Measurements from ENCODE around the gene COIL. TPM values are rescaled to one million over a fixed set of nuclear protein-coding genes. Genes with fewer than 3 reads are reported as not detected.
A peak's percentile ranks its signal among the peaks of the same experiment; 100 is the strongest.

COIL gene
- total and polyA plus RNA-seq, 2 of the 13 experiments (the other 11 are each of a cell fraction or from before 2014, with no cell fraction given): 8.1 to 29.4 TPM

- no peak for TF ChIP-seq ZNF138 (CRISPR knock-in tag; IDR thresholded peaks at IDR 0.05; ENCODE audit: low read depth)
- TF ChIP-seq RFXANK (CRISPR knock-in tag; IDR thresholded peaks at IDR 0.05): no peak
- TF ChIP-seq ZNF318 (CRISPR knock-in tag; IDR thresholded peaks at IDR 0.05): no peak
- TF ChIP-seq SOX13 (IDR thresholded peaks at IDR 0.05): no peak
- no peak for TF ChIP-seq SOX13 (CRISPR knock-in tag; conservative IDR thresholded peaks at IDR 0.05 in 1 of 2, IDR thresholded peaks at IDR 0.05 in 1 of 2)
- TF ChIP-seq PHF20 (CRISPR knock-in tag; IDR thresholded peaks at IDR 0.05): no peak
- no peak for TF ChIP-seq RELA (CRISPR knock-in tag; IDR thresholded peaks at IDR 0.05)
- TF ChIP-seq ZNF841 (CRISPR knock-in tag; IDR thresholded peaks at IDR 0.05; ENCODE audit: borderline replicate concordance): no peak
- TF ChIP-seq EEA1 (CRISPR knock-in tag; IDR thresholded peaks at IDR 0.05; ENCODE audit: borderline replicate concordance): no peak
- no peak for TF ChIP-seq ZNF614 (CRISPR knock-in tag; IDR thresholded peaks at IDR 0.05; ENCODE audit: borderline replicate concordance)
- 0 out of 2 replicates have a peak, but pooled peaks have one; percentile 56 for TF ChIP-seq ZNF234 (CRISPR knock-in tag; conservative IDR thresholded peaks at IDR 0.05)
- no peak for TF ChIP-seq ZNF205 (CRISPR knock-in tag; IDR thresholded peaks at IDR 0.05)
- no peak for TF ChIP-seq ETV5 (CRISPR knock-in tag; IDR thresholded peaks at IDR 0.05; ENCODE audit: borderline replicate concordance)
- TF ChIP-seq ZNF737 (CRISPR knock-in tag; IDR thresholded peaks at IDR 0.05; ENCODE audit: borderline replicate concordance): no peak
- TF ChIP-seq HDAC1 (CRISPR knock-in tag; IDR thresholded peaks at IDR 0.05): no peak
- no peak for TF ChIP-seq ARNT2 (CRISPR knock-in tag; IDR thresholded peaks at IDR 0.05; ENCODE audit: low read depth)
- TF ChIP-seq NFE2L2 (IDR thresholded peaks at IDR 0.05; ENCODE audit: low read length): no peak
- no peak for TF ChIP-seq ZNF512 (CRISPR knock-in tag; IDR thresholded peaks at IDR 0.05)
- TF ChIP-seq, protein P1, sequence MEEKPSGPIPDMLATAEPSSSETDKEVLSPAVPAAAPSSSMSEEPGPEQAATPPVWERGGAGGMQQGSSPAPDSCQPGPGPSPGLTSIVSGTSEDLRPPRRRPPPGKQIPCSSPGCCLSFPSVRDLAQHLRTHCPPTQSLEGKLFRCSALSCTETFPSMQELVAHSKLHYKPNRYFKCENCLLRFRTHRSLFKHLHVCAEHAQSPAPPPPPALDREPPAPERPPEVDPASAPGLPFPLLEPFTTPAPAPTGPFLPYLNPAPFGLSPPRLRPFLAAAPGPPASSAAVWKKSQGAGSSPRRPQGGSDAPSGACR (CRISPR knock-in tag; IDR thresholded peaks at IDR 0.05): 0 out of 2 replicates have a peak, but pooled peaks have one; percentile 1
- TF ChIP-seq GFI1 (CRISPR knock-in tag; IDR thresholded peaks at IDR 0.05; ENCODE audit: borderline replicate concordance): 0 out of 2 replicates have a peak, but pooled peaks have one; percentile 38
- TF ChIP-seq ZNF577 (CRISPR knock-in tag; IDR thresholded peaks at IDR 0.05; ENCODE audit: borderline replicate concordance, low read depth): 0 out of 2 replicates have a peak, but pooled peaks have one; percentile 34
Measured at GRCh38 chr17:56913000-56913311, 47.9 kb downstream of the COIL start (continued).
